PC-9 (cell line): ENCODE data around the gene SLK.

ENCODE experiments used
- EZH2 ChIP-seq: fragments of 200-600 bp; sonication (generic); IDR thresholded peaks from 2 replicates; pipeline ENCODE4 v1.8.0; 2017; ENCODE audit warnings: antibody characterized with exemption, low read depth
- TF ChIP-seq, protein P1 (sequence below): fragments of 200-600 bp; sonication (generic); conservative IDR thresholded peaks from 2 replicates; pipeline ENCODE4 v1.6.1; 2017; ENCODE audit warnings: mixed run types, antibody characterized with exemption, mild to moderate bottlenecking, moderate library complexity

DNA sequence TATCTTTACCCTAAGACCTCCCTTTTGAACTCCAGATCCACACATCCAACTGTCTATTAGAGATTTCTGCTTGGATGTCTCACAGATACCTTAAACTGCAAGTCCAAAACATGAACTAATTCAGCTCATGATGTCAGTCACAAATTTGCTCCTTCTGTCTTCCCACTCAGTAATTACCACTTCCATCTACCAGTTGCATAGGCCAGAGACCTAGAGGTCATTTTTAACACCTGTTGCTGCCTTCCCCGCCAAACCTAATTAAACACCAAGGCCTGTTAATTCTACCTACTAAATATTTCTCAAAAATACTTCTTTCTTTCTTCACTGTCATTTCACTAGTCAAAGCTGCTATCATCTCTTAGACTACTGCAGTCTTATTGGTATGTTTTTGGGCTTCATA is 8.2 kb downstream of the SLK start:
- TF ChIP-seq, protein P1, sequence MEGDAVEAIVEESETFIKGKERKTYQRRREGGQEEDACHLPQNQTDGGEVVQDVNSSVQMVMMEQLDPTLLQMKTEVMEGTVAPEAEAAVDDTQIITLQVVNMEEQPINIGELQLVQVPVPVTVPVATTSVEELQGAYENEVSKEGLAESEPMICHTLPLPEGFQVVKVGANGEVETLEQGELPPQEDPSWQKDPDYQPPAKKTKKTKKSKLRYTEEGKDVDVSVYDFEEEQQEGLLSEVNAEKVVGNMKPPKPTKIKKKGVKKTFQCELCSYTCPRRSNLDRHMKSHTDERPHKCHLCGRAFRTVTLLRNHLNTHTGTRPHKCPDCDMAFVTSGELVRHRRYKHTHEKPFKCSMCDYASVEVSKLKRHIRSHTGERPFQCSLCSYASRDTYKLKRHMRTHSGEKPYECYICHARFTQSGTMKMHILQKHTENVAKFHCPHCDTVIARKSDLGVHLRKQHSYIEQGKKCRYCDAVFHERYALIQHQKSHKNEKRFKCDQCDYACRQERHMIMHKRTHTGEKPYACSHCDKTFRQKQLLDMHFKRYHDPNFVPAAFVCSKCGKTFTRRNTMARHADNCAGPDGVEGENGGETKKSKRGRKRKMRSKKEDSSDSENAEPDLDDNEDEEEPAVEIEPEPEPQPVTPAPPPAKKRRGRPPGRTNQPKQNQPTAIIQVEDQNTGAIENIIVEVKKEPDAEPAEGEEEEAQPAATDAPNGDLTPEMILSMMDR = no peak
- TF ChIP-seq EZH2 = no peak
